Measurements from ENCODE around the gene JUND.

The JUND gene

DNA sequence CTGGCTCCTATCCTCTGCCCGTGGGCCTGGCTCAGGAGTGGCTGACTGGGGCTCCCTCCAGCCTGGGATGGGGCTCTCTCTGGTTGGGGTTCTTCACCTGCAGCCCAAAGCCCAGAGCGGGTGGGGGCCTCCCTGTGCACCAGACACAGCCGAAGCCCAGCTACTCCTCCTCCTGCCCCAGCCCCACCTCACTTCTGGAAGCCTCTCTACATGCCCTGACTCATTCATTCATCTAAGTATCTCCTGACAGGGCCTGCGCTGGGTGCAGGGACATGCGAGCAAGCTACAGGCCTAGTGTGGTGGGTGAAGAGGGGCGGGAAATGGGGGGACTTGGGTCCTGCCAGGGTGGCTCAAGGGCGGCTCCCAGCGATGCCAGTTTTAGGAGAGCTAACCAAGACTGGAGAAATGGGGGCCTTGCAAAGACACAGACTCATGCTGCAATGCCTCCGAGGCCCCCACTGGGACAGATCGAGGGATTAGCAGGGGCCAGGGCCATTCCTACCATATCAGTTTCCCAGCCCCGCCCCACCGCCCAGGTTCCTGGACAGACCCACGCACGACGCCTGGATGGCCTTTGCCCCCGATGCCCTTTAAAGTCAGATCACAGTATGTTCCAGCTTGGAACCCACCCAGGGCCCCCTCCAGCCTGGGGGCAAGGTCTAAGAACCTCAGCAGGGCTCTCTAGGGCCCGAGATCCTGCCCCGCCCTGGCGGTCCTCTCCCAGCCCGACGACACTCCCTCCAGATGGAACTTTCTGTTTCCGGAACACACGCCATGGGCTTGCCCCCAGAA lies 28.9 kb upstream of the JUND start:
- Mint-ChIP-seq H3K9me3 (no peaks in the 10 kb centered on the region), H3K4me3 (no peak overlapping the region), H3K27ac (no peak overlapping the region), H3K27me3 (ENCODE audit: low read depth) (no peaks in the 10 kb centered on the region), H3K4me1 (peaks cover 8% of the 10 kb centered on the region), H3K36me3 (ENCODE audit: low read depth) (peaks cover 19% of the 10 kb centered on the region)
- TF ChIP-seq, protein P1, sequence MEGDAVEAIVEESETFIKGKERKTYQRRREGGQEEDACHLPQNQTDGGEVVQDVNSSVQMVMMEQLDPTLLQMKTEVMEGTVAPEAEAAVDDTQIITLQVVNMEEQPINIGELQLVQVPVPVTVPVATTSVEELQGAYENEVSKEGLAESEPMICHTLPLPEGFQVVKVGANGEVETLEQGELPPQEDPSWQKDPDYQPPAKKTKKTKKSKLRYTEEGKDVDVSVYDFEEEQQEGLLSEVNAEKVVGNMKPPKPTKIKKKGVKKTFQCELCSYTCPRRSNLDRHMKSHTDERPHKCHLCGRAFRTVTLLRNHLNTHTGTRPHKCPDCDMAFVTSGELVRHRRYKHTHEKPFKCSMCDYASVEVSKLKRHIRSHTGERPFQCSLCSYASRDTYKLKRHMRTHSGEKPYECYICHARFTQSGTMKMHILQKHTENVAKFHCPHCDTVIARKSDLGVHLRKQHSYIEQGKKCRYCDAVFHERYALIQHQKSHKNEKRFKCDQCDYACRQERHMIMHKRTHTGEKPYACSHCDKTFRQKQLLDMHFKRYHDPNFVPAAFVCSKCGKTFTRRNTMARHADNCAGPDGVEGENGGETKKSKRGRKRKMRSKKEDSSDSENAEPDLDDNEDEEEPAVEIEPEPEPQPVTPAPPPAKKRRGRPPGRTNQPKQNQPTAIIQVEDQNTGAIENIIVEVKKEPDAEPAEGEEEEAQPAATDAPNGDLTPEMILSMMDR (IDR thresholded peaks at IDR 0.05; ENCODE audit: unreplicated experiment in 3 of 3), result no peak

DNA sequence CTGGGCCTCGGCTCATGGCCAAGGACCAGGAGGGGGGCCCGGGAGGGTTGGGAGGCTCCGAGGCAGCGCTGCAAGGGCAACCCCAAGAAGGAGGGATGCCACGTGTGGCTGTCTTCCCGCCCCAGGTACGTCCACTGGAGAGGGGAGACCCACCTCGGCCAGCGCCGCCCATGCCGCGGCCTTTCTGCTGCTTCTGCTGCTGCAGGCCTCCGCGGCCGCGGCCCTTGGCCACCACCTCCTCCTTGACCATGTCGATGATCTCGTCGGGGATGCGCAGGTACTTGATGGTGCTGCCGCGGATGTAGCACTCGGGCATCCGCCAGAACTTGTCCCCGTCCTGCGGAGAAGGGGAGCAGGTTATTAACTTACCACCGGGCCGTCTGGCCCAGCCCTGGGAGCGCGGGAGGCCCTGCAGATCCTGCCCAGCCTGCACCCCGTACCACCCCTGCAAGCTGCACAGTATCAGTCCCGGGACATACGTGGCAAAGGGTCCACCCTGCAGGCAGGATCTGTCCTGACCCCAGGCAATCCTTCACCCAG lies 28.2 kb upstream of the JUND start:
- TF ChIP-seq, protein P1 (IDR thresholded peaks at IDR 0.05; ENCODE audit: unreplicated experiment in 3 of 3), result no peak
- Mint-ChIP-seq H3K4me1 (peaks cover 13% of the 10 kb centered on the region), H3K36me3 (ENCODE audit: low read depth) (peaks cover 19% of the 10 kb centered on the region), H3K27ac (no peak overlapping the region), H3K4me3 (no peak overlapping the region), H3K9me3 (no peaks in the 10 kb centered on the region), H3K27me3 (ENCODE audit: low read depth) (no peaks in the 10 kb centered on the region)

- Mint-ChIP-seq H3K36me3 (ENCODE audit: low read depth) (peaks cover 16% of the 10 kb centered on the region), H3K9me3 (no peaks in the 10 kb centered on the region), H3K27ac (no peak overlapping the region), H3K4me3 (no peak overlapping the region), H3K27me3 (ENCODE audit: low read depth) (peaks cover 2% of the 10 kb centered on the region), H3K4me1 (peaks cover 19% of the 10 kb centered on the region)
- TF ChIP-seq, protein P1 (IDR thresholded peaks at IDR 0.05; ENCODE audit: unreplicated experiment in 3 of 3), result no peak
Measured at GRCh38 chr19:18308948-18309325, 27.5 kb upstream of the JUND start.

DNA sequence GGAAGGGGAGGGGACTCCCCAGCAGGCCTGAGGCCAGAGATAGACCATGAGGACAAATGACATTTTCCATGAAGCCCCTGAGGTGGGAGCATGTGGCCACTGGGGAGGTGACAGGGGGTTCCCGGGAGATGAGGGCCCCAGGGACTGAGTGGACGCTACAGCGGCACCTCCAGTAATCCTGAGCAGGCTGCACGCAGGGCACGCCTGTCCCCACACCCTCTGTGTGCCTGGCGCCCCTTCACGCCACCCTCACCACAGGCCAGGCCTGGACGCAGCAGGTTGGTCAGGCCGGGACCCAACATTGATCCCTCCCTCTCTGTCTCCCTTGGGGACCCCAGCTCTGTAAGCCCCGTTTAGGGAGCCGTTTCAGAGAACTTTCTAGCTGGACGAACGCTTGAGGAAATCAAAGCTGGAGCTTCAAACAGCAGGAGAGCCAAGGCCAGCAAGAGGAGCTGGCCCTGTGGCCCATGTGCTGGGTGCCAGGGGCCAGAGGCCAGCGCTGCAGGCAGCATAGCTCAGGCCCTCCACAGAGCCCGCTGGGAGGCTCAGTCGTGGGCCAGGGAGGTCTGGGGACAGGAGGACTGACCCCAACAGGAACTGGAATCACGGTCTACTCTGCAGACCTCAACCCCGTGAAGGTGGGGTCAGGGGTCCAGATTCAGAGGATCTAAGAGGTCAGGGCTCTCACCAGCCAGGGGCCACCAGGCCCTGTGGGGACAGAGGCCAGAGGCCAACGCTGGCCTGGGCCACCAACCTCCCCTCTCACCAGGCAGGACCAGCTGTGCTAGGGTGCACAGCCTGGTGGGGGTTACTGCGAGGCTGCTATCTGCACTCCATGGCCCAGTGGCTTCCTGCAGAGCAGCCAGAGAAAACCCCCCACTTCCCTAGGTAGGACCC lies 26.9 kb upstream of the JUND start:
- H3K9me3 Mint-ChIP-seq, result no peaks in the 10 kb centered on the region
- H3K36me3 Mint-ChIP-seq (ENCODE audit: low read depth), result peaks cover 16% of the 10 kb centered on the region
- peaks cover 25% of the 10 kb centered on the region for H3K4me1 Mint-ChIP-seq
- peaks cover 7% of the 10 kb centered on the region for H3K27me3 Mint-ChIP-seq (ENCODE audit: low read depth)
- H3K4me3 Mint-ChIP-seq, result no peak overlapping the region
- TF ChIP-seq, protein P1 (IDR thresholded peaks at IDR 0.05; ENCODE audit: unreplicated experiment in 3 of 3), result no peak
- no peak overlapping the region for H3K27ac Mint-ChIP-seq

- Mint-ChIP-seq H3K27ac (peak overlapping the region; percentile 87 to 100 (median 100)), H3K9me3 (no peaks in the 10 kb centered on the region), H3K4me3 (peak overlapping the region in 1 of 3 experiments; percentile 46), H3K36me3 (ENCODE audit: low read depth) (peaks cover 11% of the 10 kb centered on the region), H3K27me3 (ENCODE audit: low read depth) (peaks cover 7% of the 10 kb centered on the region), H3K4me1 (peaks cover 26% of the 10 kb centered on the region)
- TF ChIP-seq, protein P1 (IDR thresholded peaks at IDR 0.05; ENCODE audit: unreplicated experiment in 3 of 3), result no peak
Measured at GRCh38 chr19:18307271-18307681, 25.9 kb upstream of the JUND start.

All from nephron (organoid).